Loucy (cell line): ENCODE measurements around the gene TTC8.

ENCODE experiments used
- H2AFZ ChIP-seq: fragments of 200-600 bp; sonication (generic); 2 replicates; pipeline ENCODE4 v1.6.0; 2016; ENCODE audit warnings: antibody characterized with exemption, mild to moderate bottlenecking, low read length, moderate library complexity
- H3F3A ChIP-seq: fragments of 200-600 bp; 2 replicates; pipeline ENCODE4 v1.6.0; 2016; ENCODE audit warnings: antibody characterized with exemption, low read depth, mild to moderate bottlenecking
- H3K27me3 ChIP-seq: fragments of 200-600 bp; sonication (generic); 2 replicates; pipeline ENCODE4 v1.6.1; 2014; ENCODE audit warnings: low read length, mild to moderate bottlenecking; ENCODE audit not compliant: insufficient read depth, poor library complexity, severe bottlenecking
- H3K36me3 ChIP-seq: fragments of 200-600 bp; sonication (generic); 2 replicates; pipeline ENCODE4 v1.6.1; 2016; ENCODE audit warnings: low read length; ENCODE audit not compliant: insufficient read depth
- H3K4me1 ChIP-seq: fragments of 200-600 bp; sonication (generic); 2 replicates; pipeline ENCODE4 v1.5.1; 2014; ENCODE audit warnings: low read length, mild to moderate bottlenecking; ENCODE audit not compliant: insufficient read depth, poor library complexity, severe bottlenecking
- H3K4me2 ChIP-seq: fragments of 200-600 bp; sonication (generic); 2 replicates; pipeline ENCODE4 v1.6.0; 2014; ENCODE audit warnings: antibody characterized with exemption, low read length, low read depth, mild to moderate bottlenecking; ENCODE audit not compliant: poor library complexity, severe bottlenecking
- H3K4me3 ChIP-seq: fragments of 200-600 bp; sonication (generic); 2 replicates; pipeline ENCODE4 v1.5.1; 2014; ENCODE audit warnings: low read length, mild to moderate bottlenecking, mixed read lengths; ENCODE audit not compliant: poor library complexity, severe bottlenecking
- H3K79me2 ChIP-seq: fragments of 200-600 bp; sonication (generic); 2 replicates; pipeline ENCODE4 v1.6.1; 2014; ENCODE audit warnings: low read length; ENCODE audit not compliant: insufficient read depth
- H3K9ac ChIP-seq: fragments of 200-600 bp; sonication (generic); 2 replicates; pipeline ENCODE4 v1.6.0; 2014; ENCODE audit warnings: mild to moderate bottlenecking, low read depth, low read length, moderate library complexity; ENCODE audit not compliant: poor library complexity, severe bottlenecking
- H3K9me2 ChIP-seq: fragments of 200-600 bp; sonication (generic); replicated peaks from 2 replicates; pipeline ENCODE4 v1.6.1; 2016; ENCODE audit warnings: low read depth, low read length, mixed read lengths
- H3K9me3 ChIP-seq: fragments of 200-600 bp; sonication (generic); 2 replicates; pipeline ENCODE4 v1.6.1; 2014; ENCODE audit warnings: mild to moderate bottlenecking, antibody characterized with exemption, low read length, low read depth; ENCODE audit not compliant: insufficient read depth
- H4K20me1 ChIP-seq: fragments of 200-600 bp; sonication (generic); 2 replicates; pipeline ENCODE4 v1.6.0; 2014; ENCODE audit warnings: antibody characterized with exemption, low read length, mild to moderate bottlenecking; ENCODE audit not compliant: insufficient read depth, poor library complexity, severe bottlenecking
- EZH2phosphoT487 ChIP-seq: fragments of 200-600 bp; IDR thresholded peaks from 2 replicates; pipeline ENCODE4 v1.6.1; 2018; ENCODE audit warnings: antibody characterized with exemption, mild to moderate bottlenecking, moderate library complexity, borderline replicate concordance
- TF ChIP-seq, protein P1 (sequence below): fragments of 200-600 bp; sonication (generic); conservative IDR thresholded peaks from 2 replicates; pipeline ENCODE4 v1.5.1; 2014; ENCODE audit warnings: mild to moderate bottlenecking, antibody characterized with exemption, low read length

Gene TTC8

DNA sequence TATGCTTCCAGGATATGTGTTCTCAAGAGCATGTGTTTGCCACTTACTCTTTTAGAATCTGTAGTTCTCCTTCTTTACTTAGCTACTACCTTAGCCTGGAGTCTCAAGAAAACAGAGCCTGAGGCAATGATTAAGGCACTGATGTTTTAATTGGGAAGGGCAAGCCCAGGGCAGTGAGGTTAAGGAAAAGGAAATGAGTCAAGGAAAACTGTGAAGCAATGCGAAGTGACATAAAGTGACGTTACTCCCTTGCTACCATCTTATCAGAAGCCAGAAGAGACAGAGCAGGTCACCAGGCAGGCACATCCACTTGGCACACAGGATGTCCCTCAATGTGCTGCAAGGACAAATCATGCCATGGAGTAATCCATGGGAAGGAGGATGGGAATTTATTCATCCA lies 20.4 kb upstream of the TTC8 start:
- no peaks in the 10 kb centered on the region for H4K20me1 ChIP-seq
- H3F3A ChIP-seq, result no peaks in the 10 kb centered on the region
- H3K9me2 ChIP-seq, result no peaks in the 10 kb centered on the region
- H3K27me3 ChIP-seq, result no peaks in the 10 kb centered on the region
- no peaks in the 10 kb centered on the region for H3K36me3 ChIP-seq
- no peak overlapping the region for H3K9ac ChIP-seq
- H3K9me3 ChIP-seq, result no peaks in the 10 kb centered on the region
- H3K4me3 ChIP-seq, result no peak overlapping the region
- H3K79me2 ChIP-seq, result no peaks in the 10 kb centered on the region
- H3K4me2 ChIP-seq, result no peak overlapping the region
- H3K4me1 ChIP-seq, result no peaks in the 10 kb centered on the region
- H2AFZ ChIP-seq, result no peak overlapping the region
- TF ChIP-seq, protein P1, sequence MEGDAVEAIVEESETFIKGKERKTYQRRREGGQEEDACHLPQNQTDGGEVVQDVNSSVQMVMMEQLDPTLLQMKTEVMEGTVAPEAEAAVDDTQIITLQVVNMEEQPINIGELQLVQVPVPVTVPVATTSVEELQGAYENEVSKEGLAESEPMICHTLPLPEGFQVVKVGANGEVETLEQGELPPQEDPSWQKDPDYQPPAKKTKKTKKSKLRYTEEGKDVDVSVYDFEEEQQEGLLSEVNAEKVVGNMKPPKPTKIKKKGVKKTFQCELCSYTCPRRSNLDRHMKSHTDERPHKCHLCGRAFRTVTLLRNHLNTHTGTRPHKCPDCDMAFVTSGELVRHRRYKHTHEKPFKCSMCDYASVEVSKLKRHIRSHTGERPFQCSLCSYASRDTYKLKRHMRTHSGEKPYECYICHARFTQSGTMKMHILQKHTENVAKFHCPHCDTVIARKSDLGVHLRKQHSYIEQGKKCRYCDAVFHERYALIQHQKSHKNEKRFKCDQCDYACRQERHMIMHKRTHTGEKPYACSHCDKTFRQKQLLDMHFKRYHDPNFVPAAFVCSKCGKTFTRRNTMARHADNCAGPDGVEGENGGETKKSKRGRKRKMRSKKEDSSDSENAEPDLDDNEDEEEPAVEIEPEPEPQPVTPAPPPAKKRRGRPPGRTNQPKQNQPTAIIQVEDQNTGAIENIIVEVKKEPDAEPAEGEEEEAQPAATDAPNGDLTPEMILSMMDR, result no peak
- TF ChIP-seq EZH2phosphoT487, result no peak

DNA sequence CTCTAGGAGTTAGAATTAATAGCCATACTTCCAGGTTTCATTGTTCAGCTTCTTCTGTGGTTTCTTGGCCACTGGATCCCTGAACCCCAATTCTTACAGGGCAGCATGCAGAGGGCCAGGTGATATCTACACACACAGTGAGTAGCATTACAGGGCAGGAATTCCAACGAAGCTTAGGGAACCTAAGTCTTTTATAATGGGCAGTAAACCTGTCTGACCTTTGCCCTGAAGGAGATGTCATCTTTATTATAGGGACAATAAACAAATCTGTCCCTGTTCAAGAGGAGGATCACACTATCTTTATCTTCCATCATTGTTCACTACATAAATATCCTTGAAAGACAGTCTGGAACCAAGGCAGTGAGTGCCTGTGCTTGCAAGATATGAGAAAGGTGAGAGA lies 20.0 kb upstream of the TTC8 start:
- Histone ChIP-seq H3K36me3 (no peaks in the 10 kb centered on the region), H3K4me2 (no peak overlapping the region), H3K27me3 (no peaks in the 10 kb centered on the region), H3K9me3 (no peaks in the 10 kb centered on the region), H3K4me1 (no peaks in the 10 kb centered on the region), H3K4me3 (no peak overlapping the region), H3F3A (no peaks in the 10 kb centered on the region), H4K20me1 (no peaks in the 10 kb centered on the region), H3K9me2 (no peaks in the 10 kb centered on the region), H3K79me2 (no peaks in the 10 kb centered on the region), H2AFZ (no peak overlapping the region), H3K9ac (no peak overlapping the region)
- TF ChIP-seq EZH2phosphoT487, result no peak
- TF ChIP-seq, protein P1, result no peak

- TF ChIP-seq, protein P1, result no peak
- TF ChIP-seq EZH2phosphoT487, result no peak
- no peak overlapping the region for H2AFZ ChIP-seq
- no peaks in the 10 kb centered on the region for H3K27me3 ChIP-seq
- no peaks in the 10 kb centered on the region for H3F3A ChIP-seq
- H3K9me2 ChIP-seq, result no peaks in the 10 kb centered on the region
- no peak overlapping the region for H3K4me2 ChIP-seq
- H3K9ac ChIP-seq, result no peak overlapping the region
- H3K79me2 ChIP-seq, result no peaks in the 10 kb centered on the region
- H3K9me3 ChIP-seq, result no peaks in the 10 kb centered on the region
- H3K36me3 ChIP-seq, result no peaks in the 10 kb centered on the region
- H4K20me1 ChIP-seq, result no peaks in the 10 kb centered on the region
- no peak overlapping the region for H3K4me3 ChIP-seq
- no peaks in the 10 kb centered on the region for H3K4me1 ChIP-seq
Measured at GRCh38 chr14:88808359-88808758, 16.1 kb upstream of the TTC8 start.
